ENCODE data around the gene HPCAL4.

HPCAL4 gene
- 2.1 to 154 (median 78.9) reads per million in 3 experiments for total RNA-seq

- DNase-seq, result peak; percentile 91
Measured at GRCh38 chr1:39691383-39692151, at the start of gene HPCAL4. HPCAL4 (minus strand) TSS chr1:39691433; CDS start chr1:39684603, 6,830 bp downstream.

- peak; percentile 82 for DNase-seq
Measured at GRCh38 chr1:39738622-39739366, 47.6 kb upstream of the HPCAL4 start, which contains the start of gene PPIE. PPIE (plus strand) TSS chr1:39738882; CDS start chr1:39738901, 19 bp downstream.

GRCh38 chr1:39737546-39738169, 46.4 kb upstream of the HPCAL4 start:
- no peak for DNase-seq

- no peak for DNase-seq
Measured at GRCh38 chr1:39735731-39736130, 44.5 kb upstream of the HPCAL4 start.

- DNase-seq, result no peak
Measured at GRCh38 chr1:39733161-39733560, 41.9 kb upstream of the HPCAL4 start.

- no peak for DNase-seq
Measured at GRCh38 chr1:39732730-39733129, 41.5 kb upstream of the HPCAL4 start.

- DNase-seq, result no peak
Measured at GRCh38 chr1:39729842-39730241, 38.6 kb upstream of the HPCAL4 start.

GRCh38 chr1:39729030-39729429, 37.8 kb upstream of the HPCAL4 start:
- no peak for DNase-seq

GRCh38 chr1:39727932-39728317, 36.7 kb upstream of the HPCAL4 start:
- DNase-seq, result no peak

- DNase-seq, result no peak
Measured at GRCh38 chr1:39727221-39727931, 36.1 kb upstream of the HPCAL4 start.

GRCh38 chr1:39726600-39726999, 35.4 kb upstream of the HPCAL4 start:
- no peak for DNase-seq

- no peak for DNase-seq
Measured at GRCh38 chr1:39722495-39722894, 31.3 kb upstream of the HPCAL4 start.

GRCh38 chr1:39721664-39722063, 30.4 kb upstream of the HPCAL4 start:
- no peak for DNase-seq

- peak; percentile 66 for DNase-seq
Measured at GRCh38 chr1:39720094-39720999, 29.1 kb upstream of the HPCAL4 start.

- DNase-seq, result no peak
Measured at GRCh38 chr1:39717809-39718208, 26.6 kb upstream of the HPCAL4 start.

- DNase-seq, result no peak
Measured at GRCh38 chr1:39713557-39713956, 22.3 kb upstream of the HPCAL4 start.

GRCh38 chr1:39711966-39712340, 20.7 kb upstream of the HPCAL4 start:
- DNase-seq, result no peak

- DNase-seq, result no peak
Measured at GRCh38 chr1:39711104-39711965, 20.1 kb upstream of the HPCAL4 start.

GRCh38 chr1:39707506-39707905, 16.3 kb upstream of the HPCAL4 start:
- DNase-seq, result no peak

- no peak for DNase-seq
Measured at GRCh38 chr1:39704757-39705156, 13.5 kb upstream of the HPCAL4 start.

- DNase-seq, result no peak
Measured at GRCh38 chr1:39701049-39701439, 9.8 kb upstream of the HPCAL4 start.

All from central memory CD4-positive, alpha-beta T cell (primary cell).